ENCODE data around the gene ELOB. TPM values are rescaled to one million over a fixed set of nuclear protein-coding genes. Genes with fewer than 3 reads are reported as not detected.
A peak's percentile ranks its signal among the peaks of the same experiment; 100 is the strongest.

Gene ELOB
- polyA plus RNA-seq, 1 of the 3 experiments (the other 2 are of a cell fraction) = 329 TPM

DNA sequence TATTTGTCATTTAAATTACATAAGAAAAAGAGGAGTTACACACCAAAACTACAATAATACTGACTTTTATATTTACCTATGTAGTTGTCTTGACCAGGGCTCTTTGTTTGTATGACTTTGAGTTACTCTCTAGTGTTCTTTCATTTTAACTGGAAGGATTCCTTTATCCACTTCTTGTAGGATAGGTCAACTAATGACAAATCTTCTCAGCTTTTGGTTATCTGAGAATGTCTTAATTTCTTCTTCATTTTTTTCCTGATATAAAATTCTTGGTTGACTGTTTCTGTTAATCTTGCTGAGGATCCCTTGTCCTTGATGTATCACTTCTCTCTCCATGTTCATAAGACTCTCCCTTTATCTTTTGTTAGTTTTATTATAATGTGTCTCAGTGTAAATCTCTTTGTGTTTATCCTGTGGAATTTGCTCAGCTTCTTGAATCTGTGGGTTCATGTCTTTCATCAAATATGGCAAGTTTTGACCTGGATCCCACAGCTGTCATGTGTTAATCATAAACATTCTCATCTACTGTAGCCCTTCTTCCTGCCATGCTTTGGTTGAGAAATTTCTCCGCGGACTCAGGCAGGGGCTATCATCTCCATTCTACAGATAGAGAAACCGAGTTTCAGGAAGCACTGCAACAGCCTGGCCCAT lies 26.6 kb upstream of the ELOB start:
- H3K27me3 ChIP-seq (ENCODE audit: insufficient read depth) = no peaks in the 10 kb centered on the region
- ChIA-PET CTCF (no interaction called here), POLR2A (no interaction called here)
- no peak overlapping the region for H3K4me2 ChIP-seq
- H3K4me1 ChIP-seq (ENCODE audit: control insufficient read depth in 1 of 2, insufficient read depth in 2 of 2, low read depth in 1 of 2, low read length in 1 of 2) = peaks cover 0 to 7% of the 10 kb centered on the region in 2 experiments; a peak in 1 of 4 replicates
- H3K27ac ChIP-seq (ENCODE audit: low read depth in 2 of 2, low read length in 1 of 2) = no peak overlapping the region
- H3K9ac ChIP-seq = no peak overlapping the region
- no peaks in the 10 kb centered on the region for H3K9me2 ChIP-seq
- DNase-seq = no peak
- H3K4me3 ChIP-seq (ENCODE audit: low read depth in 2 of 2, low read length in 1 of 2) = no peak overlapping the region; a peak in 1 of 4 replicates
- H3F3A ChIP-seq (replicated peaks; ENCODE audit: insufficient read depth) = no peaks in the 10 kb centered on the region
- H3K36me3 ChIP-seq (replicated peaks in 1 of 2; ENCODE audit: control insufficient read depth in 1 of 2, insufficient read depth in 2 of 2, low read length in 1 of 2) = no peaks in the 10 kb centered on the region
- TF ChIP-seq, protein P1, sequence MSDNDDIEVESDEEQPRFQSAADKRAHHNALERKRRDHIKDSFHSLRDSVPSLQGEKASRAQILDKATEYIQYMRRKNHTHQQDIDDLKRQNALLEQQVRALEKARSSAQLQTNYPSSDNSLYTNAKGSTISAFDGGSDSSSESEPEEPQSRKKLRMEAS (IDR thresholded peaks at IDR 0.05; ENCODE audit: low read depth) = no peak
- TF ChIP-seq EZH2phosphoT487 (IDR thresholded peaks at IDR 0.05; ENCODE audit: borderline replicate concordance, low read depth) = no peak
- H3K79me2 ChIP-seq (ENCODE audit: insufficient read depth) = no peaks in the 10 kb centered on the region
- H4K20me1 ChIP-seq (ENCODE audit: insufficient read depth) = no peaks in the 10 kb centered on the region
- 62% methylated on average over 3 of the region's 3 CpGs for WGBS (ENCODE audit: low lambda C conversion rate)
- H2AFZ ChIP-seq (ENCODE audit: low read depth) = no peak overlapping the region
- no peaks in the 10 kb centered on the region for H3K9me3 ChIP-seq

DNA sequence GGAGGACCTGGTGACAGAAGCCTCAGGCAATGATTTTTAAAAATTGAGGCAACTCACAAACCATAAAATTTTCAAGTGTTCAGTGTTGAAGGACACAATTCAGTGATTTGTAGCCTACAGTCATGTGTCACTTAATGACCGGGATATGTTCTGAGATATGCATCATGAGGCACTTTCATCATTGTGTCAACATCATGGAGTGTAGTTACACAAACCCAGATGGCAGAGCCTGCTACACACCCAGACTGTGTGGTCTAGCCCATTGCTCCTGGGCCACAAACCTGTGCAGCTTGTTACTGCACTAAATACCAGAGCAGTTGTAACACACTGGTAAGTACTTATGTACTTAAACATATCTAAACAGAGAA lies 22.8 kb upstream of the ELOB start:
- Histone ChIP-seq H3F3A (replicated peaks; ENCODE audit: insufficient read depth) (no peaks in the 10 kb centered on the region), H2AFZ (ENCODE audit: low read depth) (no peak overlapping the region), H3K9me2 (no peaks in the 10 kb centered on the region), H3K9ac (no peak overlapping the region), H3K4me3 (ENCODE audit: low read depth in 2 of 2, low read length in 1 of 2) (no peak overlapping the region), H3K79me2 (ENCODE audit: insufficient read depth) (no peaks in the 10 kb centered on the region), H3K4me1 (ENCODE audit: control insufficient read depth in 1 of 2, insufficient read depth in 2 of 2, low read depth in 1 of 2, low read length in 1 of 2) (peaks cover 0 to 7% of the 10 kb centered on the region in 2 experiments; a peak in 1 of 4 replicates), H4K20me1 (ENCODE audit: insufficient read depth) (no peaks in the 10 kb centered on the region), H3K4me2 (no peak overlapping the region), H3K9me3 (no peaks in the 10 kb centered on the region), H3K36me3 (replicated peaks in 1 of 2; ENCODE audit: control insufficient read depth in 1 of 2, insufficient read depth in 2 of 2, low read length in 1 of 2) (no peaks in the 10 kb centered on the region), H3K27ac (ENCODE audit: low read depth in 2 of 2, low read length in 1 of 2) (peak overlapping the region in 1 of 2 experiments; percentile 79; a peak in 2 of 4 replicates), H3K27me3 (ENCODE audit: insufficient read depth) (no peaks in the 10 kb centered on the region)
- WGBS (ENCODE audit: low lambda C conversion rate) = 36% methylated on average over 1 of the region's 1 CpG
- ChIA-PET CTCF (interaction anchor here (1.5 to 1.6 kb wide), 2 partner anchors 9 to 120 kb away, joined by 4 to 5 read pairs; no protein-coding TSS in a partner anchor), POLR2A (interaction anchor here (1.5 kb wide), 1 partner anchor 22 kb away, joined by 5 read pairs; the partner anchor contains the start of gene ELOB)
- DNase-seq = no peak
- TF ChIP-seq USF1 (IDR thresholded peaks at IDR 0.05; ENCODE audit: borderline replicate concordance, low read depth) = no peak
- no peak for TF ChIP-seq NRF1 (IDR thresholded peaks at IDR 0.05; ENCODE audit: low read depth, low read length)
- TF ChIP-seq, protein P2, sequence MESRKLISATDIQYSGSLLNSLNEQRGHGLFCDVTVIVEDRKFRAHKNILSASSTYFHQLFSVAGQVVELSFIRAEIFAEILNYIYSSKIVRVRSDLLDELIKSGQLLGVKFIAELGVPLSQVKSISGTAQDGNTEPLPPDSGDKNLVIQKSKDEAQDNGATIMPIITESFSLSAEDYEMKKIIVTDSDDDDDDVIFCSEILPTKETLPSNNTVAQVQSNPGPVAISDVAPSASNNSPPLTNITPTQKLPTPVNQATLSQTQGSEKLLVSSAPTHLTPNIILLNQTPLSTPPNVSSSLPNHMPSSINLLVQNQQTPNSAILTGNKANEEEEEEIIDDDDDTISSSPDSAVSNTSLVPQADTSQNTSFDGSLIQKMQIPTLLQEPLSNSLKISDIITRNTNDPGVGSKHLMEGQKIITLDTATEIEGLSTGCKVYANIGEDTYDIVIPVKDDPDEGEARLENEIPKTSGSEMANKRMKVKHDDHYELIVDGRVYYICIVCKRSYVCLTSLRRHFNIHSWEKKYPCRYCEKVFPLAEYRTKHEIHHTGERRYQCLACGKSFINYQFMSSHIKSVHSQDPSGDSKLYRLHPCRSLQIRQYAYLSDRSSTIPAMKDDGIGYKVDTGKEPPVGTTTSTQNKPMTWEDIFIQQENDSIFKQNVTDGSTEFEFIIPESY (IDR thresholded peaks at IDR 0.05; ENCODE audit: borderline replicate concordance, low read depth) = no peak
- TF ChIP-seq MXI1 (IDR thresholded peaks at IDR 0.05; ENCODE audit: low read depth, low read length) = peak; percentile 53; the same call in 1 of the 2 replicates
- no peak for TF ChIP-seq NFIC (IDR thresholded peaks at IDR 0.05; ENCODE audit: borderline replicate concordance)
- TF ChIP-seq RFX5 (IDR thresholded peaks at IDR 0.05; ENCODE audit: low read length) = no peak
- no peak; the same call in 1 of the 2 replicates for TF ChIP-seq RCOR1 (IDR thresholded peaks at IDR 0.05; ENCODE audit: low read length)
- TF ChIP-seq EP300 (IDR thresholded peaks at IDR 0.05; ENCODE audit: borderline replicate concordance in 1 of 2, low read depth in 1 of 2, low read length in 1 of 2) = peak in 1 of 2 experiments; percentile 65; a peak in 2 of 4 replicates
- peak; percentile 66; the same call in 1 of the 2 replicates for TF ChIP-seq GATA2 (CRISPR knock-in tag; IDR thresholded peaks at IDR 0.05)
- TF ChIP-seq RXRA (IDR thresholded peaks at IDR 0.05; ENCODE audit: borderline replicate concordance, low read depth) = no peak
- TF ChIP-seq IRF3 (IDR thresholded peaks at IDR 0.05; ENCODE audit: low read depth, low read length) = no peak

All from SK-N-SH (cell line).